GM12878 (cell line): Measurements from ENCODE around the gene SIRT3. TPM values are rescaled to one million over a fixed set of nuclear protein-coding genes. Genes with fewer than 3 reads are reported as not detected.

Experiments used
- ATAC-seq: fragments of 200-7000 bp; cut with Tn5 transposase; 3 replicates; pipeline ENCODE4 v1.9.1; 2020; ENCODE audit warnings: mild to moderate bottlenecking, moderate library complexity
- BruUV-seq: library from RNA; stranded (reverse); fragments of 400-500 nt; replicated peaks from 2 replicates; lab custom pipeline; 2021; lab: Mats Ljungman, UMichigan
- CTCF ChIA-PET: fragments of 300-600 bp; sonication (Branson Sonifier 250); formaldehyde crosslinking; extraction: SDS; loops from one replicate; lab custom pipeline; 2021; ENCODE audit warnings: inconsistent platforms; lab: Yijun Ruan, JAX
- POLR2A ChIA-PET: fragments of 350-600 bp; formaldehyde crosslinking; extraction: SDS; loops from one replicate; lab custom pipeline; 2021; ENCODE audit warnings: inconsistent platforms; lab: Charles Lee
- RAD21 ChIA-PET: fragments of 300-600 bp; sonication (Branson Sonifier 250); formaldehyde crosslinking; loops from one replicate; lab custom pipeline; 2023; ENCODE audit warnings: antibody characterized with exemption; ENCODE audit not compliant: unreplicated experiment; lab: Charles Lee
- SMC1A ChIA-PET: fragments of 300-600 bp; sonication (Branson Sonifier 250); formaldehyde crosslinking; loops from one replicate; lab custom pipeline; 2023; ENCODE audit not compliant: unreplicated experiment, uncharacterized antibody; lab: Charles Lee
- DNase-seq: peaks from one replicate; pipeline ENCODE4 v3.0.0-alpha.2; 2011; ENCODE audit warnings: low read depth, low spot score
- FAIRE-seq: peaks from 3 replicates; lab custom pipeline; 2011; peaks lifted over from hg19 to GRCh38; lab: Jason Lieb, UNC
- H2AFZ ChIP-seq: 2 replicates; pipeline ENCODE4 v1.6.0; 2011; ENCODE audit warnings: low read depth, low read length, control low read depth; ENCODE audit not compliant: control insufficient read depth
- H3K27ac ChIP-seq: 2 replicates; pipeline ENCODE4 v1.5.1; 2011; ENCODE audit warnings: control low read depth; ENCODE audit not compliant: control insufficient read depth, insufficient read depth
- H3K27me3 ChIP-seq, 2 experiments: replicated peaks in 1 of 2; 2 replicates each; pipeline versions ENCODE4 v1.6.0 to v1.6.1; 2011; ENCODE audit warnings: low read length in 1 of 2; ENCODE audit not compliant: control insufficient read depth in 2 of 2, insufficient read depth in 2 of 2
- H3K36me3 ChIP-seq, 2 experiments: 2 replicates each; pipeline ENCODE4 v1.5.1; 2011; ENCODE audit warnings: low read length in 1 of 2; ENCODE audit not compliant: control insufficient read depth in 2 of 2, insufficient read depth in 2 of 2
- H3K4me1 ChIP-seq: 2 replicates; pipeline ENCODE4 v1.6.1; 2011; ENCODE audit warnings: mild to moderate bottlenecking, low read length, moderate library complexity, mixed read lengths; ENCODE audit not compliant: control insufficient read depth, insufficient read depth
- H3K4me2 ChIP-seq: 2 replicates; pipeline ENCODE4 v1.6.0; 2011; ENCODE audit warnings: control low read depth; ENCODE audit not compliant: control insufficient read depth, insufficient read depth
- H3K4me3 ChIP-seq: fragments of 200-600 bp; sonication (generic); 2 replicates; pipeline ENCODE4 v1.5.1; 2016
- H3K79me2 ChIP-seq: 2 replicates; pipeline ENCODE4 v1.6.0; 2011; ENCODE audit warnings: low read length; ENCODE audit not compliant: control insufficient read depth, insufficient read depth
- H3K9ac ChIP-seq: 2 replicates; pipeline ENCODE4 v1.8.0; 2011; ENCODE audit warnings: low read length, control low read depth, mixed read lengths; ENCODE audit not compliant: control insufficient read depth, insufficient read depth
- H3K9me3 ChIP-seq: replicated peaks from 3 replicates; pipeline ENCODE4 v1.5.1; 2011; ENCODE audit warnings: mild to moderate bottlenecking, low read length; ENCODE audit not compliant: control insufficient read depth, insufficient read depth
- H4K20me1 ChIP-seq: 2 replicates; pipeline ENCODE4 v1.6.0; 2011; ENCODE audit not compliant: control insufficient read depth, insufficient read depth
- BMI1 ChIP-seq: fragments of 450-650 bp; IDR thresholded peaks from 2 replicates; pipeline ENCODE4 v1.6.1; 2016; ENCODE audit warnings: mild to moderate bottlenecking, moderate library complexity, borderline replicate concordance
- ETV6 ChIP-seq, 2 experiments: fragments of 450-650 bp in 1 of 2; IDR thresholded peaks in 1 of 2; conservative IDR thresholded peaks in 1 of 2; 2 replicates each; pipeline ENCODE4 v1.6.1; 2014; ENCODE audit warnings: antibody characterized with exemption in 1 of 2, borderline replicate concordance in 1 of 2, low read depth in 1 of 2, mild to moderate bottlenecking in 1 of 2, moderate library complexity in 1 of 2
- NR2C2 ChIP-seq: IDR thresholded peaks from 2 replicates; pipeline ENCODE4 v1.6.1; 2011; ENCODE audit warnings: borderline replicate concordance, low read depth; ENCODE audit not compliant: control insufficient read depth, insufficient read length
- POLR2A ChIP-seq: IDR thresholded peaks from 2 replicates; pipeline ENCODE4 v1.6.1; 2011; ENCODE audit warnings: low read depth, mild to moderate bottlenecking, low read length
- whole genome bisulfite sequencing: methylation state at CpG from one replicate; pipeline ENCODE4 v1.1.6; 2016; ENCODE audit warnings: low lambda C conversion rate; ENCODE audit not compliant: insufficient replicate concordance, insufficient coverage; ENCODE audit errors: missing lambda C conversion rate; 5-methylcytosine and 5-hydroxymethylcytosine counted together
- in situ Hi-C: fragments of 300-500 bp; cut with MboI; formaldehyde crosslinking; loops from 9 replicates; pipeline ENCODE4 v1.14.3; 2018; ENCODE audit warnings: mixed read lengths
- intact Hi-C: fragments of 100-400 bp; cut with micrococcal nuclease; formaldehyde crosslinking; loops from one replicate; pipeline ENCODE4 v1.14.2; 2022; ENCODE audit not compliant: unreplicated experiment
- polyA plus RNA-seq, 11 experiments: library from polyadenylated mRNA; depleted of rRNA in 4 of 11; unstranded in 6 of 11; stranded (reverse) in 5 of 11; fragments of >200 nt; fragmentation: Nextera tagmentation in 4 of 11; fragmentation: Illumina TruSeq in 1 of 11; extraction: Ambion mirVana in 4 of 11; extraction: Trizol in 1 of 11; gene quantifications; 1 replicate in 1 of 11; 2 replicates in 10 of 11; pipeline versions ENCODE4 v1.2.1 to v1.2.3, GENCODE V29; 2011 to 2016; ENCODE audit warnings: inconsistent platforms in 2 of 11, missing spikeins in 2 of 11, low read depth in 1 of 11
- total RNA-seq, 4 experiments: library from RNA; depleted of rRNA in 3 of 4; stranded (reverse); fragments of >200 nt in 3 of 4; fragmentation: Illumina TruSeq in 1 of 4; extraction: Trizol in 1 of 4; gene quantifications; 2 replicates each; pipeline versions ENCODE4 v1.2.1 to v1.2.3, GENCODE V29; 2013 to 2021
- TF ChIP-seq, protein P1 (sequence below): IDR thresholded peaks from 2 replicates; pipeline ENCODE4 v1.6.1; 2012; ENCODE audit warnings: mild to moderate bottlenecking, low read depth, low read length
- TF ChIP-seq, protein P2 (sequence below): IDR thresholded peaks from 2 replicates; pipeline ENCODE4 v1.6.1; 2012; ENCODE audit warnings: improper control_type of control experiment, low read depth, low read length; ENCODE audit not compliant: insufficient replicate concordance

Gene SIRT3
- total and polyA plus RNA-seq, 10 of the 15 experiments (the other 5 are each of a cell fraction or from before 2014, with no cell fraction given), result 0.90 to 23.2 (median 12.6) TPM

DNA sequence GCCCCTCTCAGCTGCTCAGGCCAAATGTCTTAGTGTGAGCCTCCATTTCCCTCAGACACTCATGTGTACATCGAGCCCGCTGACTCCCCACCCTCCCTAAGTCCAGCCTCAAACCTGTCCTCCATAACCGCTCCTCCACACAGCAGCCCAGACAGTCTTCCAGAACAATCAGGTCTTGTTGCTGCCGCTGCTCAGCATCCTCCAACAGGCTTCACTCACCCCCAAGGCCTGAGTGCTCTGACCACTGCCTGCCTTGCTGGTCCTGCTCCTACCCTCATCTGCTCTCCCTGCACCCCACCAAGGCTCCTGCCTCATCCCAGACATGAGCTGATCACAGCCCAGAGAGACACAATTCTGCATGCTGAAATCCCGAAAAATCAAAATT is 17.7 kb upstream of the SIRT3 start:
- TF ChIP-seq POLR2A (peak; percentile 47), NR2C2 (no peak)
- in situ Hi-C loops, result loop anchor here (5.0 kb wide), 1 partner anchor 103 kb away; no protein-coding TSS in a partner anchor
- RAD21 ChIA-PET, result no interaction called here
- SMC1A ChIA-PET, result interaction anchor here (0.9 to 1.0 kb wide), 2 partner anchors 16 to 63 kb away, joined by 3 to 4 read pairs; no protein-coding TSS in a partner anchor
- Histone ChIP-seq H3K36me3 (peaks cover 10 to 15% of the 10 kb centered on the region in 2 experiments; a peak in 3 of 4 replicates), H3K4me1 (peaks cover 13% of the 10 kb centered on the region), H3K4me3 (no peak overlapping the region), H2AFZ (no peak overlapping the region), H3K9me3 (no peaks in the 10 kb centered on the region), H4K20me1 (no peaks in the 10 kb centered on the region), H3K9ac (no peak overlapping the region), H3K27ac (no peak overlapping the region), H3K4me2 (no peak overlapping the region), H3K27me3 (no peaks in the 10 kb centered on the region), H3K79me2 (no peaks in the 10 kb centered on the region)
- intact Hi-C loops, result no loop called here
- POLR2A ChIA-PET, result no interaction called here
- no peak for ATAC-seq
- no peak for FAIRE-seq
- CTCF ChIA-PET, result interaction anchor here (0.5 to 1.1 kb wide), 2 partner anchors 33 to 50 kb away, joined by 3 to 7 read pairs; no protein-coding TSS in a partner anchor
- no peak for DNase-seq
- no TSS peak for BruUV-seq
- WGBS, result 97% methylated on average over 4 of the region's 5 CpGs

DNA sequence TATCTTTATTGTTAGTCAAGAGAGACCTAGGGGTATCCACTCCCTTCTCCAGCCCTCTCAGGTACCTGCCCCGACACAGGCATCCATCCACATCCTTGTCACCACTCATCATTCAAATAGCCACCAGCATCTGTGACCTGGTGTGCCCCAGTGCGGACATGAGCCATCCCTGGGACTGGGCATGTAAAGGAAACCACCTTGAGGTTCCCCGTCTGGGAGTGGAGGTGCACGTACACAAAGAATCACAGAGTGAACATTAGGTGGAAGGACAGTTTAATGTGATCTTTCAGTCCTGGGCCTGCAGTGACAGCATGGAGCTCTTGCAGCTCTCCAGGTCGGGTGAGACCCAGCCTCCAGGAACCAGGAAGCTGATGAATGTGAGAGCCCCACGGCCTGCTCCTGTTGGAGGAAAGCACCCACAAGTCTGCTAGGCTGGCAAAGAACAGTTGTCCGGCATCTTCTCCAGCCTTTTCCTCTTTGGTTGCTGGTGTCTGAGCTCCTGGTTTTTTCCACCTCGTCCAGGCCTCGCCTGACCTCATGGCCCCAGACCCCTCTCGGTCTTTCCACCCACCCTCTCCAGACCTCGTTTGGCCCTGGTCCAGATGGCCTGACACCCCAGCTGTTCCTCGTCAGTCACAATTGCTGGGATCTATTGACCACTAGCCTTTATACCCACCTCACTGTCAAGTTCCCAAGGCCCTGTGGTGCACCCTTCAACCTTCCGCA is 17.2 kb upstream of the SIRT3 start:
- no peak overlapping the region for H3K4me3 ChIP-seq
- intact Hi-C loops (no loop called here), in situ Hi-C loops (loop anchor here (5.0 kb wide), 1 partner anchor 104 kb away; no protein-coding TSS in a partner anchor)
- no peak for DNase-seq
- CTCF ChIA-PET, result interaction anchor here (0.5 to 3.3 kb wide), 2 partner anchors 14 to 33 kb away, joined by 7 to 37 read pairs; no protein-coding TSS in a partner anchor
- no peaks in the 10 kb centered on the region for H3K9me3 ChIP-seq
- no TSS peak for BruUV-seq
- H3K79me2 ChIP-seq, result no peaks in the 10 kb centered on the region
- no peak overlapping the region for H3K9ac ChIP-seq
- H3K4me1 ChIP-seq, result peaks cover 13% of the 10 kb centered on the region
- SMC1A ChIA-PET, result interaction anchor here (0.9 to 1.0 kb wide), 2 partner anchors 15 to 64 kb away, joined by 3 to 4 read pairs; no protein-coding TSS in a partner anchor
- no peak overlapping the region for H2AFZ ChIP-seq
- H3K36me3 ChIP-seq, result peaks cover 14 to 18% of the 10 kb centered on the region in 2 experiments; a peak in 3 of 4 replicates
- H3K4me2 ChIP-seq, result no peak overlapping the region
- H3K27ac ChIP-seq, result no peak overlapping the region
- no peak for ATAC-seq
- RAD21 ChIA-PET, result no interaction called here
- POLR2A ChIA-PET, result no interaction called here
- 77% methylated on average over 13 of the region's 13 CpGs for WGBS
- no peak for FAIRE-seq
- no peaks in the 10 kb centered on the region for H3K27me3 ChIP-seq
- H4K20me1 ChIP-seq, result no peaks in the 10 kb centered on the region
- TF ChIP-seq, protein P1, sequence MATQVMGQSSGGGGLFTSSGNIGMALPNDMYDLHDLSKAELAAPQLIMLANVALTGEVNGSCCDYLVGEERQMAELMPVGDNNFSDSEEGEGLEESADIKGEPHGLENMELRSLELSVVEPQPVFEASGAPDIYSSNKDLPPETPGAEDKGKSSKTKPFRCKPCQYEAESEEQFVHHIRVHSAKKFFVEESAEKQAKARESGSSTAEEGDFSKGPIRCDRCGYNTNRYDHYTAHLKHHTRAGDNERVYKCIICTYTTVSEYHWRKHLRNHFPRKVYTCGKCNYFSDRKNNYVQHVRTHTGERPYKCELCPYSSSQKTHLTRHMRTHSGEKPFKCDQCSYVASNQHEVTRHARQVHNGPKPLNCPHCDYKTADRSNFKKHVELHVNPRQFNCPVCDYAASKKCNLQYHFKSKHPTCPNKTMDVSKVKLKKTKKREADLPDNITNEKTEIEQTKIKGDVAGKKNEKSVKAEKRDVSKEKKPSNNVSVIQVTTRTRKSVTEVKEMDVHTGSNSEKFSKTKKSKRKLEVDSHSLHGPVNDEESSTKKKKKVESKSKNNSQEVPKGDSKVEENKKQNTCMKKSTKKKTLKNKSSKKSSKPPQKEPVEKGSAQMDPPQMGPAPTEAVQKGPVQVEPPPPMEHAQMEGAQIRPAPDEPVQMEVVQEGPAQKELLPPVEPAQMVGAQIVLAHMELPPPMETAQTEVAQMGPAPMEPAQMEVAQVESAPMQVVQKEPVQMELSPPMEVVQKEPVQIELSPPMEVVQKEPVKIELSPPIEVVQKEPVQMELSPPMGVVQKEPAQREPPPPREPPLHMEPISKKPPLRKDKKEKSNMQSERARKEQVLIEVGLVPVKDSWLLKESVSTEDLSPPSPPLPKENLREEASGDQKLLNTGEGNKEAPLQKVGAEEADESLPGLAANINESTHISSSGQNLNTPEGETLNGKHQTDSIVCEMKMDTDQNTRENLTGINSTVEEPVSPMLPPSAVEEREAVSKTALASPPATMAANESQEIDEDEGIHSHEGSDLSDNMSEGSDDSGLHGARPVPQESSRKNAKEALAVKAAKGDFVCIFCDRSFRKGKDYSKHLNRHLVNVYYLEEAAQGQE, result no peak
- TF ChIP-seq BMI1 (no peak), ETV6 (conservative IDR thresholded peaks at IDR 0.05 in 1 of 2, IDR thresholded peaks at IDR 0.05 in 1 of 2; ENCODE audit: borderline replicate concordance in 1 of 2, low read depth in 1 of 2) (no peak)
- TF ChIP-seq, protein P2, sequence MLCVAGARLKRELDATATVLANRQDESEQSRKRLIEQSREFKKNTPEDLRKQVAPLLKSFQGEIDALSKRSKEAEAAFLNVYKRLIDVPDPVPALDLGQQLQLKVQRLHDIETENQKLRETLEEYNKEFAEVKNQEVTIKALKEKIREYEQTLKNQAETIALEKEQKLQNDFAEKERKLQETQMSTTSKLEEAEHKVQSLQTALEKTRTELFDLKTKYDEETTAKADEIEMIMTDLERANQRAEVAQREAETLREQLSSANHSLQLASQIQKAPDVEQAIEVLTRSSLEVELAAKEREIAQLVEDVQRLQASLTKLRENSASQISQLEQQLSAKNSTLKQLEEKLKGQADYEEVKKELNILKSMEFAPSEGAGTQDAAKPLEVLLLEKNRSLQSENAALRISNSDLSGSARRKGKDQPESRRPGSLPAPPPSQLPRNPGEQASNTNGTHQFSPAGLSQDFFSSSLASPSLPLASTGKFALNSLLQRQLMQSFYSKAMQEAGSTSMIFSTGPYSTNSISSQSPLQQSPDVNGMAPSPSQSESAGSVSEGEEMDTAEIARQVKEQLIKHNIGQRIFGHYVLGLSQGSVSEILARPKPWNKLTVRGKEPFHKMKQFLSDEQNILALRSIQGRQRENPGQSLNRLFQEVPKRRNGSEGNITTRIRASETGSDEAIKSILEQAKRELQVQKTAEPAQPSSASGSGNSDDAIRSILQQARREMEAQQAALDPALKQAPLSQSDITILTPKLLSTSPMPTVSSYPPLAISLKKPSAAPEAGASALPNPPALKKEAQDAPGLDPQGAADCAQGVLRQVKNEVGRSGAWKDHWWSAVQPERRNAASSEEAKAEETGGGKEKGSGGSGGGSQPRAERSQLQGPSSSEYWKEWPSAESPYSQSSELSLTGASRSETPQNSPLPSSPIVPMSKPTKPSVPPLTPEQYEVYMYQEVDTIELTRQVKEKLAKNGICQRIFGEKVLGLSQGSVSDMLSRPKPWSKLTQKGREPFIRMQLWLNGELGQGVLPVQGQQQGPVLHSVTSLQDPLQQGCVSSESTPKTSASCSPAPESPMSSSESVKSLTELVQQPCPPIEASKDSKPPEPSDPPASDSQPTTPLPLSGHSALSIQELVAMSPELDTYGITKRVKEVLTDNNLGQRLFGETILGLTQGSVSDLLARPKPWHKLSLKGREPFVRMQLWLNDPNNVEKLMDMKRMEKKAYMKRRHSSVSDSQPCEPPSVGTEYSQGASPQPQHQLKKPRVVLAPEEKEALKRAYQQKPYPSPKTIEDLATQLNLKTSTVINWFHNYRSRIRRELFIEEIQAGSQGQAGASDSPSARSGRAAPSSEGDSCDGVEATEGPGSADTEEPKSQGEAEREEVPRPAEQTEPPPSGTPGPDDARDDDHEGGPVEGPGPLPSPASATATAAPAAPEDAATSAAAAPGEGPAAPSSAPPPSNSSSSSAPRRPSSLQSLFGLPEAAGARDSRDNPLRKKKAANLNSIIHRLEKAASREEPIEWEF, result no peak
